PC-3 (cell line): ENCODE results near the gene TMEM184C.

Experiments
- EZH2 ChIP-seq: fragments of 300-600 bp; sonication (generic); IDR thresholded peaks from one replicate; pipeline ENCODE4 v1.6.1; 2017; ENCODE audit warnings: antibody characterized with exemption, mild to moderate bottlenecking, low read length; ENCODE audit not compliant: unreplicated experiment
- EZH2phosphoT487 ChIP-seq: fragments of 300-600 bp; sonication (generic); IDR thresholded peaks from 2 replicates; pipeline ENCODE4 v1.6.1; 2018; ENCODE audit warnings: mild to moderate bottlenecking, antibody characterized with exemption, low read length, borderline replicate concordance
- TF ChIP-seq, protein P1 (sequence below): fragments of 300-600 bp; sonication (generic); conservative IDR thresholded peaks from 2 replicates; pipeline ENCODE4 v1.5.1; 2017; ENCODE audit warnings: antibody characterized with exemption, low read depth, mild to moderate bottlenecking, low read length

- TF ChIP-seq, protein P1, sequence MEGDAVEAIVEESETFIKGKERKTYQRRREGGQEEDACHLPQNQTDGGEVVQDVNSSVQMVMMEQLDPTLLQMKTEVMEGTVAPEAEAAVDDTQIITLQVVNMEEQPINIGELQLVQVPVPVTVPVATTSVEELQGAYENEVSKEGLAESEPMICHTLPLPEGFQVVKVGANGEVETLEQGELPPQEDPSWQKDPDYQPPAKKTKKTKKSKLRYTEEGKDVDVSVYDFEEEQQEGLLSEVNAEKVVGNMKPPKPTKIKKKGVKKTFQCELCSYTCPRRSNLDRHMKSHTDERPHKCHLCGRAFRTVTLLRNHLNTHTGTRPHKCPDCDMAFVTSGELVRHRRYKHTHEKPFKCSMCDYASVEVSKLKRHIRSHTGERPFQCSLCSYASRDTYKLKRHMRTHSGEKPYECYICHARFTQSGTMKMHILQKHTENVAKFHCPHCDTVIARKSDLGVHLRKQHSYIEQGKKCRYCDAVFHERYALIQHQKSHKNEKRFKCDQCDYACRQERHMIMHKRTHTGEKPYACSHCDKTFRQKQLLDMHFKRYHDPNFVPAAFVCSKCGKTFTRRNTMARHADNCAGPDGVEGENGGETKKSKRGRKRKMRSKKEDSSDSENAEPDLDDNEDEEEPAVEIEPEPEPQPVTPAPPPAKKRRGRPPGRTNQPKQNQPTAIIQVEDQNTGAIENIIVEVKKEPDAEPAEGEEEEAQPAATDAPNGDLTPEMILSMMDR, result no peak
- TF ChIP-seq EZH2 (no peak), EZH2phosphoT487 (no peak)
These were observed 18.2 kb downstream of the TMEM184C start for GRCh38 chr4:147635348-147635747.
